NCI-H1694 treated with DMSO at 0.1 percent for 48 hours (cell line): ENCODE data around the gene MEGF6.
"Not testable (repeated sequence)": the region's sequence is repeated elsewhere in the genome, so short reads cannot be mapped to it uniquely, and the experiment has no call there.

Experiments
- DNase-seq: peaks from one replicate; lab custom pipeline; 2025; lab: John Stamatoyannopoulos, UW

The MEGF6 gene

GRCh38 chr1:3593334-3593733, 18.0 kb downstream of the MEGF6 start:
- no peak for DNase-seq

- no peak for DNase-seq
Observed at GRCh38 chr1:3590951-3591865, 20.1 kb downstream of the MEGF6 start.

- no peak for DNase-seq
Observed at GRCh38 chr1:3590139-3590763, 21.1 kb downstream of the MEGF6 start.

GRCh38 chr1:3588395-3588794, 22.9 kb downstream of the MEGF6 start:
- DNase-seq: no peak

- no peak for DNase-seq
Observed at GRCh38 chr1:3586986-3587759, 24.1 kb downstream of the MEGF6 start.

- DNase-seq: no peak
Observed at GRCh38 chr1:3585940-3586568, 25.3 kb downstream of the MEGF6 start.

GRCh38 chr1:3585353-3585868, 25.9 kb downstream of the MEGF6 start:
- not testable (repeated sequence) for DNase-seq

GRCh38 chr1:3584915-3585314, 26.4 kb downstream of the MEGF6 start:
- DNase-seq: no peak

GRCh38 chr1:3583751-3584150, 27.6 kb downstream of the MEGF6 start:
- DNase-seq: not testable (repeated sequence)

GRCh38 chr1:3581296-3582036, 29.8 kb downstream of the MEGF6 start:
- DNase-seq: no peak

- DNase-seq: no peak
Observed at GRCh38 chr1:3580231-3580630, 31.1 kb downstream of the MEGF6 start.

GRCh38 chr1:3579626-3580025, 31.7 kb downstream of the MEGF6 start:
- no peak for DNase-seq

GRCh38 chr1:3578906-3579305, 32.4 kb downstream of the MEGF6 start:
- no peak for DNase-seq

- no peak for DNase-seq
Observed at GRCh38 chr1:3578433-3578805, 32.9 kb downstream of the MEGF6 start.

- DNase-seq: no peak
Observed at GRCh38 chr1:3577711-3578432, 33.4 kb downstream of the MEGF6 start.

GRCh38 chr1:3577300-3577699, 34.0 kb downstream of the MEGF6 start:
- DNase-seq: peak; percentile 93

GRCh38 chr1:3575993-3576392, 35.3 kb downstream of the MEGF6 start:
- no peak for DNase-seq

GRCh38 chr1:3575515-3575914, 35.8 kb downstream of the MEGF6 start:
- not testable (repeated sequence) for DNase-seq

- peak; percentile 42 for DNase-seq
Observed at GRCh38 chr1:3573500-3573899, 37.8 kb downstream of the MEGF6 start.

- DNase-seq: not testable (repeated sequence)
Observed at GRCh38 chr1:3572638-3573037, 38.7 kb downstream of the MEGF6 start.

- DNase-seq: no peak
Observed at GRCh38 chr1:3571263-3571662, 40.0 kb downstream of the MEGF6 start.
